Keratinocyte (primary cell): ENCODE results near the gene PSMB10.

Experiments
- EZH2 ChIP-seq: IDR thresholded peaks from one replicate; pipeline ENCODE4 v1.6.1; 2012; ENCODE audit warnings: inconsistent platforms, mild to moderate bottlenecking, low read length, moderate library complexity
- TF ChIP-seq, protein P1 (sequence below), 3 experiments: IDR thresholded peaks in 1 of 3; conservative IDR thresholded peaks in 1 of 3; optimal IDR thresholded peaks in 1 of 3; 2 replicates in 2 of 3; 3 replicates in 1 of 3; pipeline versions ENCODE3 to v1.5.1; 2011; ENCODE audit warnings: low read length in 3 of 3, mild to moderate bottlenecking in 3 of 3, moderate library complexity in 2 of 3, control low read depth in 1 of 3, inconsistent platforms in 1 of 3; ENCODE audit not compliant: insufficient read depth in 2 of 3; ENCODE audit errors: extremely low read depth in 1 of 3

DNA sequence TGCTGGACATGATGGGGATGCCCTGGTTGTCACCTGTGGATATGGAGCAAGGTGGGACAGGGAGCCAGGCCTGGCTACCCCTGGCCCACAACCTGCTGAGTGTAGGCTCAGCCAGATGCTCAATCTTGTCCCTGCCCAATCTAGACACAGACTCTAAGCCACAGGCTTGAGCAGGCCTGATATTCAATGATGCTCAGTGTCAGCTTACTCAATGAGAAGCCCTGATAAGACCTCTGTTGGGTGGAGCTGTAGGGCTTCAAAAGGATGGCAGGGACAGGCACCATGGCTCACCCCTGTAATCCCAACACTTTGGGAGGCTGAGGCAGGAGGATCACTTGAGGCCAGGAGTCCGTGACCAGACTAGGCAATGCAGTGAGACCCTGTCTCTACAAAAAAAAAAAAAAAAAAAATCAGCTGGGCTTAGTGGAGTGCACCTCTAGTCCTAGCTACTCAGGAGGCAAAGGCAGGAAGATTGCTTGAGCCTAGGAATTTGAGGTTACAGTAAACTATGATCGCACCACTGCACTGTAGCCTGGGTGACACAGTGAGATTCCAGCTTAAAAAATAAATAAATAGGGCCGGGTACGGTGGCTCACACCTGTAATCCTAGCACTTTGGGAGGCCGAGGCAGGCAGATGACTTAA, 3.9 kb upstream of the PSMB10 start:
- TF ChIP-seq, protein P1, sequence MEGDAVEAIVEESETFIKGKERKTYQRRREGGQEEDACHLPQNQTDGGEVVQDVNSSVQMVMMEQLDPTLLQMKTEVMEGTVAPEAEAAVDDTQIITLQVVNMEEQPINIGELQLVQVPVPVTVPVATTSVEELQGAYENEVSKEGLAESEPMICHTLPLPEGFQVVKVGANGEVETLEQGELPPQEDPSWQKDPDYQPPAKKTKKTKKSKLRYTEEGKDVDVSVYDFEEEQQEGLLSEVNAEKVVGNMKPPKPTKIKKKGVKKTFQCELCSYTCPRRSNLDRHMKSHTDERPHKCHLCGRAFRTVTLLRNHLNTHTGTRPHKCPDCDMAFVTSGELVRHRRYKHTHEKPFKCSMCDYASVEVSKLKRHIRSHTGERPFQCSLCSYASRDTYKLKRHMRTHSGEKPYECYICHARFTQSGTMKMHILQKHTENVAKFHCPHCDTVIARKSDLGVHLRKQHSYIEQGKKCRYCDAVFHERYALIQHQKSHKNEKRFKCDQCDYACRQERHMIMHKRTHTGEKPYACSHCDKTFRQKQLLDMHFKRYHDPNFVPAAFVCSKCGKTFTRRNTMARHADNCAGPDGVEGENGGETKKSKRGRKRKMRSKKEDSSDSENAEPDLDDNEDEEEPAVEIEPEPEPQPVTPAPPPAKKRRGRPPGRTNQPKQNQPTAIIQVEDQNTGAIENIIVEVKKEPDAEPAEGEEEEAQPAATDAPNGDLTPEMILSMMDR (optimal IDR thresholded peaks at IDR 0.05 in 1 of 3, IDR thresholded peaks at IDR 0.05 in 1 of 3, conservative IDR thresholded peaks at IDR 0.05 in 1 of 3; ENCODE audit: extremely low read depth in 1 of 3, insufficient read depth in 2 of 3, low read length in 3 of 3), result no peak
- no peak for TF ChIP-seq EZH2
